HepG2 (cell line): ENCODE data around the gene DUT. TPM values are rescaled to one million over a fixed set of nuclear protein-coding genes. Genes with fewer than 3 reads are reported as not detected.

Experiments used
- ATAC-seq: fragments of 200-7000 bp; cut with Tn5 transposase; 3 replicates; pipeline ENCODE4 v1.9.1; 2020; ENCODE audit warnings: mild to moderate bottlenecking, moderate library complexity
- BruUV-seq: library from RNA; stranded (reverse); fragments of 400-500 nt; replicated peaks from 2 replicates; lab custom pipeline; 2021; lab: Mats Ljungman, UMichigan
- CTCF ChIA-PET: fragments of 300-600 bp; formaldehyde crosslinking; extraction: SDS; loops from one replicate; lab custom pipeline; 2021; ENCODE audit warnings: low total read pairs, inconsistent platforms, low intra/inter-chr PET ratio; lab: Yijun Ruan, JAX
- POLR2A ChIA-PET: fragments of 350-600 bp; sonication (Branson Sonifier 250); formaldehyde crosslinking; loops from one replicate; lab custom pipeline; 2020; ENCODE audit warnings: antibody characterized with exemption, inconsistent platforms; lab: Yijun Ruan, JAX
- DNase-seq: peaks from one replicate; pipeline ENCODE4 v3.0.0-alpha.2; 2015; ENCODE audit warnings: low spot score
- FAIRE-seq: peaks from 3 replicates; lab custom pipeline; 2011; peaks lifted over from hg19 to GRCh38; lab: Jason Lieb, UNC
- H2AFZ ChIP-seq: one replicate; pipeline ENCODE4 v1.6.1; 2011; ENCODE audit warnings: low read length, inconsistent platforms
- H3K27ac ChIP-seq: fragments of 300-600 bp; 3 replicates; pipeline ENCODE4 v1.8.0; 2011; ENCODE audit warnings: mixed run types, mild to moderate bottlenecking, mixed read lengths, low read length, inconsistent platforms; ENCODE audit not compliant: insufficient read depth; ENCODE audit errors: extremely low read length
- H3K27me3 ChIP-seq, 2 experiments: fragments of 200-600 bp in 1 of 2; 2 replicates in 1 of 2; 3 replicates in 1 of 2; pipeline versions ENCODE4 v1.6.0 to v1.8.0; 2011; ENCODE audit warnings: low read length in 2 of 2, mild to moderate bottlenecking in 2 of 2, moderate library complexity in 2 of 2, inconsistent platforms in 1 of 2; ENCODE audit not compliant: insufficient read depth in 2 of 2, control insufficient read depth in 1 of 2
- H3K36me3 ChIP-seq, 2 experiments: fragments of 200-600 bp in 1 of 2; replicated peaks in 1 of 2; 2 replicates in 1 of 2; 3 replicates in 1 of 2; pipeline versions ENCODE4 v1.5.1 to v1.8.0; 2011; ENCODE audit warnings: low read length in 2 of 2, inconsistent platforms in 1 of 2; ENCODE audit not compliant: insufficient read depth in 2 of 2, control insufficient read depth in 1 of 2
- H3K4me1 ChIP-seq: 2 replicates; pipeline ENCODE4 v1.5.1; 2012; ENCODE audit warnings: low read length, inconsistent platforms; ENCODE audit not compliant: insufficient read depth
- H3K4me2 ChIP-seq: 2 replicates; pipeline ENCODE4 v1.6.0; 2011; ENCODE audit warnings: low read depth, low read length, inconsistent platforms
- H3K4me3 ChIP-seq, 3 experiments: fragments of 200-600 bp in 1 of 3; sonication (generic), shearing (Covaris generic) in 1 of 3; replicated peaks in 1 of 3; 2 replicates each; pipeline ENCODE4 v1.5.1; 2011 to 2016; ENCODE audit warnings: low read length in 3 of 3, inconsistent platforms in 2 of 3, low read depth in 2 of 3, mild to moderate bottlenecking in 2 of 3, control low read depth in 1 of 3, mixed read lengths in 1 of 3; ENCODE audit not compliant: insufficient read depth in 1 of 3
- H3K79me2 ChIP-seq: one replicate; pipeline ENCODE4 v1.6.1; 2011; ENCODE audit warnings: low read length, inconsistent platforms; ENCODE audit not compliant: insufficient read depth
- H3K9ac ChIP-seq: 2 replicates; pipeline ENCODE4 v1.6.0; 2011; ENCODE audit warnings: mild to moderate bottlenecking, low read depth, low read length, inconsistent platforms; ENCODE audit not compliant: insufficient read depth
- H3K9me3 ChIP-seq: 2 replicates; pipeline ENCODE4 v1.5.1; 2012; ENCODE audit warnings: mild to moderate bottlenecking, low read length
- H4K20me1 ChIP-seq: 2 replicates; pipeline ENCODE4 v1.6.0; 2011; ENCODE audit warnings: inconsistent platforms, mild to moderate bottlenecking, low read length, moderate library complexity; ENCODE audit not compliant: insufficient read depth
- ATF1 ChIP-seq: IDR thresholded peaks from 2 replicates; pipeline ENCODE4 v1.6.1; 2016; ENCODE audit warnings: mild to moderate bottlenecking, control low read depth
- CHD2 ChIP-seq: IDR thresholded peaks from 2 replicates; pipeline ENCODE4 v1.6.1; 2011; ENCODE audit warnings: low read depth, low read length, improper control_type of control experiment
- DRAP1 ChIP-seq: IDR thresholded peaks from 2 replicates; pipeline ENCODE4 v1.6.1; 2016; ENCODE audit warnings: missing genetic modification reagents, missing compliant biosample characterization
- FOXO4 ChIP-seq: sonication (generic); formaldehyde crosslinking; conservative IDR thresholded peaks from 2 replicates; pipeline ENCODE4 v1.8.1; 2023; ENCODE audit warnings: missing genetic modification reagents
- PAX8 ChIP-seq: sonication (generic); formaldehyde crosslinking; IDR thresholded peaks from 2 replicates; pipeline ENCODE4 v1.8.0; 2022; ENCODE audit warnings: mild to moderate bottlenecking, missing genetic modification reagents, borderline replicate concordance
- RARG ChIP-seq: sonication (generic); formaldehyde crosslinking; IDR thresholded peaks from 2 replicates; pipeline ENCODE4 v1.4.0; 2020; ENCODE audit warnings: low read depth, mild to moderate bottlenecking, missing genetic modification reagents
- RNF2 ChIP-seq: fragments of 450-650 bp; conservative IDR thresholded peaks from 2 replicates; pipeline ENCODE4 v1.6.1; 2016; ENCODE audit warnings: low read depth
- ZFYVE20 ChIP-seq: sonication (generic); formaldehyde crosslinking; IDR thresholded peaks from 2 replicates; pipeline ENCODE4 v1.8.0; 2023; ENCODE audit warnings: low read depth, mild to moderate bottlenecking, moderate library complexity, missing genetic modification reagents, borderline replicate concordance
- ZNF12 ChIP-seq: sonication (generic); formaldehyde crosslinking; IDR thresholded peaks from 2 replicates; pipeline ENCODE4 v1.5.0; 2020; ENCODE audit warnings: missing genetic modification reagents
- ZNF329 ChIP-seq: sonication (generic); formaldehyde crosslinking; IDR thresholded peaks from 2 replicates; pipeline ENCODE4 v1.9.0; 2021; ENCODE audit warnings: low read depth, mild to moderate bottlenecking, missing genetic modification reagents
- ZNF569 ChIP-seq: sonication (generic); formaldehyde crosslinking; IDR thresholded peaks from 2 replicates; pipeline ENCODE4 v1.5.0; 2020; ENCODE audit warnings: mild to moderate bottlenecking, missing genetic modification reagents, moderate library complexity, borderline replicate concordance
- ZNF570 ChIP-seq: sonication (generic); formaldehyde crosslinking; IDR thresholded peaks from 2 replicates; pipeline ENCODE4 v1.4.0; 2020; ENCODE audit warnings: mild to moderate bottlenecking, missing genetic modification reagents, borderline replicate concordance
- ZNF816 ChIP-seq: sonication (generic); formaldehyde crosslinking; IDR thresholded peaks from 2 replicates; pipeline ENCODE4 v1.8.0; 2022; ENCODE audit warnings: missing genetic modification reagents, mild to moderate bottlenecking, borderline replicate concordance
- WGBS: methylation state at CpG from one replicate; pipeline ENCODE4 v1.1.6; 2017; ENCODE audit warnings: low lambda C conversion rate; 5-methylcytosine and 5-hydroxymethylcytosine counted together
- in situ Hi-C: cut with HindIII; loops from 2 replicates; pipeline ENCODE4 v1.10.0; 2017; ENCODE audit warnings: low pct_unique_long_range_greater_than_20kb; ENCODE audit not compliant: extremely low pct_ligation_motif_present
- intact Hi-C: fragments of 100-400 bp; cut with micrococcal nuclease; formaldehyde crosslinking; loops from one replicate; pipeline ENCODE4 v1.10.0; 2022; ENCODE audit not compliant: unreplicated experiment
- polyA plus RNA-seq, 8 experiments: library from polyadenylated mRNA; depleted of rRNA in 3 of 8; stranded (reverse) in 7 of 8; unstranded in 1 of 8; fragments of >200 nt; fragmentation: Illumina TruSeq in 4 of 8; extraction: Trizol in 4 of 8; gene quantifications; 2 replicates each; pipeline versions ENCODE4 v1.2.1 to v1.2.3, GENCODE V29; 2011 to 2016; ENCODE audit warnings: low read depth in 4 of 8, missing spikeins in 1 of 8, mixed read lengths in 1 of 8; ENCODE audit not compliant: insufficient read depth in 1 of 8
- total RNA-seq, 5 experiments: library from RNA; depleted of rRNA; stranded (reverse); fragments of >200 nt; fragmentation: Illumina TruSeq; extraction: Trizol; gene quantifications; 2 replicates each; pipeline ENCODE4 v1.2.3, GENCODE V29; 2016; ENCODE audit warnings: low read depth in 1 of 5

Gene DUT
- total and polyA plus RNA-seq, 2 of the 13 experiments (the other 11 are each of a cell fraction or from before 2014, with no cell fraction given), result 36.7 to 131 TPM

GRCh38 chr15:48373821-48374451 is 42.7 kb downstream of the DUT start:
- ChIA-PET POLR2A (no interaction called here), CTCF (no interaction called here)
- FAIRE-seq, result no peak
- no peak for ATAC-seq
- H3K27ac ChIP-seq, result no peak overlapping the region
- H3K36me3 ChIP-seq, result no peaks in the 10 kb centered on the region
- no peak overlapping the region for H3K9ac ChIP-seq
- no peaks in the 10 kb centered on the region for H3K79me2 ChIP-seq
- H3K4me3 ChIP-seq, result no peak overlapping the region
- no peak overlapping the region for H2AFZ ChIP-seq
- no peaks in the 10 kb centered on the region for H4K20me1 ChIP-seq
- H3K27me3 ChIP-seq, result no peaks in the 10 kb centered on the region; a peak in 1 of 5 replicates
- 62% methylated on average over 10 of the region's 10 CpGs for WGBS
- H3K4me2 ChIP-seq, result no peak overlapping the region
- no TSS peak for BruUV-seq
- in situ Hi-C loops (loop anchor here (25.0 kb wide), 1 partner anchor 463 kb away; no protein-coding TSS in a partner anchor), intact Hi-C loops (no loop called here)
- no peaks in the 10 kb centered on the region for H3K9me3 ChIP-seq
- no peaks in the 10 kb centered on the region for H3K4me1 ChIP-seq
- TF ChIP-seq ZNF329 (CRISPR knock-in tag), result no peak
- no peak for TF ChIP-seq CHD2
- TF ChIP-seq ATF1 (CRISPR knock-in tag), result no peak
- no peak for TF ChIP-seq ZNF816
- TF ChIP-seq PAX8, result no peak
- TF ChIP-seq RNF2, result no peak
- TF ChIP-seq ZFYVE20 (CRISPR knock-in tag), result no peak
- no peak for TF ChIP-seq DRAP1
- TF ChIP-seq ZNF570, result no peak
- no peak for TF ChIP-seq ZNF12 (CRISPR knock-in tag)
- no peak for TF ChIP-seq RARG (CRISPR knock-in tag)
- TF ChIP-seq FOXO4 (CRISPR knock-in tag), result no peak
- no peak for TF ChIP-seq ZNF569
- DNase-seq, result no peak
